ENCODE results near the gene FKRP. TPM values are rescaled to one million over a fixed set of nuclear protein-coding genes. Genes with fewer than 3 reads are reported as not detected.
A peak's percentile ranks its signal among the peaks of the same experiment; 100 is the strongest.

FKRP gene
- total RNA-seq, 1 donor from 2014 or later = 13.2 TPM

DNA sequence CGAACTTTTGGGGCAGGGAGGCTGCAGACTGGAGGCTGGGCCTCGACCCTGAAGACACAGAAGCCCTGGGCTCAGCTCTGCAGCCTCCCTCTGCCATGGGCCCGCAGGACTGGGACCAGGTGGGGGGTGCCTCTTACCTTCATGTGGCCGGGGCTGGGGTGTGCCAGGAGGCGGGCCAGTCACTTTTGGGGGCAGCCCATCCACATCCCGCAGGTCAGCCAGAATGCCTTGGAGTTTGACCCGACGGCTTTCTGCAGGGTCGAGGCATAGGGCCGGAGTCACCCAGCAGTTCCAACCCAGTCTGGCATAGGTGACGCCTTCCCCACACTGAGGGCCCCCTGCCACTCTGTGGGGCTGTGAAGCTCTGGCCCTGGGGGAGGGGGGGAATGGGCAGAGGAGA is 18.1 kb upstream of the FKRP start:
- DNase-seq = no peak
- intact Hi-C loops (cut with DNase I) = no loop called here
- no peak for ATAC-seq
- Histone ChIP-seq H3K27ac (peak overlapping the region; percentile 31), H3K36me3 (peaks cover 100% of the 10 kb centered on the region), H3K27me3 (ENCODE audit: low read depth) (no peaks in the 10 kb centered on the region), H3K4me1 (peaks cover 56% of the 10 kb centered on the region), H3K4me3 (no peak overlapping the region), H3K9me3 (no peaks in the 10 kb centered on the region)
- TF ChIP-seq CTCF (IDR thresholded peaks at IDR 0.05) = no peak

DNA sequence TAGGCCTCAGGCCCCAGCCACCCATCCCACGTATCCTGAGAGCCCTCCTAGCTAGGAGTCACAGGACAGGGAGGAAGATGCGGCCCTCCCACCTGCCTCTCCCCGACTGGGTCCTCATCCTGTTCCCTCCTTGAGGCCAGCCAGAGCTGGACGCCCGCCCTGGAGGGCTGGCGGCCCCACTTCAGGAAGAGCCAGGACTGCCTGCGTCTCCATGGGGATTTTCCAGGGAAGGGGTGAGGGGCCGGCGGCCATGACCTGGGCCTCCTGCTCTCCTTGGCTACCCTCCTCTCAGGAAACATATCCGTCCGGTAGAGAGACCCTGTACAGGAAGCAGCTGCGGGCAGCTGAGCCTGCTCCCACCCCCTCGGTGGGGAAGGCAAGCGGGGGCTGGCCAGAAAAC is 17.6 kb upstream of the FKRP start:
- peak in 1 of 2 donors; percentile 25 for ATAC-seq
- peak overlapping the region; percentile 58 for H3K27ac ChIP-seq
- H3K9me3 ChIP-seq = no peaks in the 10 kb centered on the region
- H3K4me3 ChIP-seq = no peak overlapping the region
- H3K27me3 ChIP-seq (ENCODE audit: low read depth) = no peaks in the 10 kb centered on the region
- DNase-seq = no peak
- H3K36me3 ChIP-seq = peaks cover 100% of the 10 kb centered on the region
- H3K4me1 ChIP-seq = peaks cover 57% of the 10 kb centered on the region
- intact Hi-C loops (cut with DNase I) = no loop called here
- no peak for TF ChIP-seq CTCF (IDR thresholded peaks at IDR 0.05)

GRCh38 chr19:46728693-46729339 is 17.0 kb upstream of the FKRP start:
- TF ChIP-seq CTCF (IDR thresholded peaks at IDR 0.05) = peak; percentile 97
- Histone ChIP-seq H3K36me3 (peaks cover 100% of the 10 kb centered on the region), H3K27me3 (ENCODE audit: low read depth) (no peaks in the 10 kb centered on the region), H3K4me1 (peaks cover 54% of the 10 kb centered on the region), H3K4me3 (no peak overlapping the region), H3K9me3 (no peaks in the 10 kb centered on the region), H3K27ac (peak overlapping the region; percentile 58)
- DNase-seq (peak; percentile 87), ATAC-seq (peak; percentile 73 to 77)
- intact Hi-C loops (cut with DNase I) = no loop called here

GRCh38 chr19:46729696-46730095 is 16.2 kb upstream of the FKRP start:
- no peak for TF ChIP-seq CTCF (IDR thresholded peaks at IDR 0.05)
- no peak overlapping the region for H3K27ac ChIP-seq
- H3K36me3 ChIP-seq = peaks cover 100% of the 10 kb centered on the region
- DNase-seq (no peak), ATAC-seq (no peak)
- peaks cover 54% of the 10 kb centered on the region for H3K4me1 ChIP-seq
- H3K4me3 ChIP-seq = no peak overlapping the region
- no peaks in the 10 kb centered on the region for H3K27me3 ChIP-seq (ENCODE audit: low read depth)
- intact Hi-C loops (cut with DNase I) = no loop called here
- H3K9me3 ChIP-seq = no peaks in the 10 kb centered on the region

- H3K9me3 ChIP-seq = no peaks in the 10 kb centered on the region
- peaks cover 100% of the 10 kb centered on the region for H3K36me3 ChIP-seq
- ATAC-seq (no peak), DNase-seq (no peak)
- H3K27ac ChIP-seq = no peak overlapping the region
- intact Hi-C loops (cut with DNase I) = no loop called here
- peaks cover 54% of the 10 kb centered on the region for H3K4me1 ChIP-seq
- no peak overlapping the region for H3K4me3 ChIP-seq
- TF ChIP-seq CTCF (IDR thresholded peaks at IDR 0.05) = no peak
- no peaks in the 10 kb centered on the region for H3K27me3 ChIP-seq (ENCODE audit: low read depth)
Observed at GRCh38 chr19:46730187-46730586, 15.7 kb upstream of the FKRP start.

Measured in lower lobe of right lung (tissue), 2 donors.